A549 (cell line): ENCODE measurements around the gene BCAS3. TPM values are rescaled to one million over a fixed set of nuclear protein-coding genes. Genes with fewer than 3 reads are reported as not detected.

Experiments used
- ATAC-seq, 2 experiments: fragments of 200-7000 bp in 1 of 2; fragments of >200 bp in 1 of 2; cut with Nextera tagmentation in 1 of 2; cut with Tn5 transposase in 1 of 2; 3 replicates each; pipeline versions ENCODE4 v1.8.0 to v1.9.1; 2018 to 2020; ENCODE audit warnings: mild to moderate bottlenecking in 1 of 2, moderate library complexity in 1 of 2
- CTCF ChIA-PET: fragments of 300-600 bp; sonication (Branson Sonifier 250); formaldehyde crosslinking; extraction: SDS; loops from one replicate; lab custom pipeline; 2021; ENCODE audit warnings: antibody characterized with exemption, inconsistent platforms; lab: Yijun Ruan, JAX
- POLR2A ChIA-PET: fragments of 350-600 bp; formaldehyde crosslinking; extraction: SDS; loops from one replicate; lab custom pipeline; 2021; ENCODE audit warnings: antibody characterized with exemption, inconsistent platforms; lab: Yijun Ruan, JAX
- DNase-seq, 2 experiments: peaks; one replicate each; pipeline versions ENCODE4 v3.0.0 to v3.0.0-alpha.2; 2011 to 2016; ENCODE audit warnings: low read depth in 1 of 2, low spot score in 1 of 2
- FAIRE-seq: peaks from 2 replicates; lab custom pipeline; 2011; peaks lifted over from hg19 to GRCh38; lab: Jason Lieb, UNC
- H3K27ac ChIP-seq, 2 experiments: fragments of >200 bp; sonication (Bioruptor Twin); formaldehyde crosslinking; 3 replicates each; pipeline ENCODE4 v1.5.1; 2016 to 2017
- H3K4me1 ChIP-seq: fragments of >200 bp; sonication (Bioruptor Twin); formaldehyde crosslinking; 3 replicates; pipeline ENCODE4 v1.6.1; 2016
- H3K4me2 ChIP-seq: fragments of >200 bp; sonication (Bioruptor Twin); formaldehyde crosslinking; 3 replicates; pipeline ENCODE4 v1.6.1; 2016
- H3K4me3 ChIP-seq: fragments of >200 bp; sonication (Bioruptor Twin); formaldehyde crosslinking; 3 replicates; pipeline ENCODE4 v1.5.1; 2016
- H3K9me3 ChIP-seq: fragments of >200 bp; sonication (Bioruptor Twin); formaldehyde crosslinking; 3 replicates; pipeline ENCODE4 v1.6.1; 2016
- CBX8 ChIP-seq: fragments of 200-600 bp; sonication (generic); IDR thresholded peaks from 2 replicates; pipeline ENCODE4 v1.6.1; 2016
- CHD2 ChIP-seq: fragments of 150-350 bp; IDR thresholded peaks from 2 replicates; pipeline ENCODE4 v1.6.1; 2014; ENCODE audit warnings: low read length; ENCODE audit not compliant: partially characterized antibody
- EHF ChIP-seq: fragments of 250-450 bp; sonication (Bioruptor Pico); IDR thresholded peaks from 2 replicates; pipeline ENCODE4 v1.5.0; 2020; ENCODE audit warnings: mild to moderate bottlenecking
- ESRRA ChIP-seq: fragments of 150-350 bp; IDR thresholded peaks from 2 replicates; pipeline ENCODE4 v1.6.1; 2014; ENCODE audit warnings: mild to moderate bottlenecking, low read length, borderline replicate concordance
- FOSL2 ChIP-seq, 2 experiments: fragments of 450-650 bp in 1 of 2; fragments of >200 bp in 1 of 2; sonication (Bioruptor Twin) in 1 of 2; formaldehyde crosslinking; IDR thresholded peaks; 2 replicates each; pipeline versions ENCODE4 v1.5.0 to v1.6.1; 2016 to 2020; ENCODE audit warnings: mild to moderate bottlenecking in 1 of 2, moderate library complexity in 1 of 2
- FOXS1 ChIP-seq: fragments of 250-450 bp; sonication (Bioruptor Pico); IDR thresholded peaks from 2 replicates; pipeline ENCODE4 v1.5.0; 2020; ENCODE audit warnings: mild to moderate bottlenecking, moderate library complexity
- GATA3 ChIP-seq: IDR thresholded peaks from 2 replicates; pipeline ENCODE4 v1.6.1; 2012; ENCODE audit warnings: borderline replicate concordance
- HDAC2 ChIP-seq: fragments of 200-600 bp; sonication (generic); IDR thresholded peaks from 2 replicates; pipeline ENCODE4 v1.6.1; 2016
- HEYL ChIP-seq: fragments of 250-450 bp; sonication (Bioruptor Pico); IDR thresholded peaks from 2 replicates; pipeline ENCODE4 v1.8.0; 2021; ENCODE audit warnings: mild to moderate bottlenecking, moderate library complexity
- JUN ChIP-seq, 2 experiments: fragments of >200 bp; sonication (Bioruptor Twin); formaldehyde crosslinking; IDR thresholded peaks; 2 replicates in 1 of 2; 3 replicates in 1 of 2; pipeline ENCODE4 v1.6.1; 2016 to 2017
- JUNB ChIP-seq: fragments of >200 bp; sonication (Bioruptor Twin); formaldehyde crosslinking; IDR thresholded peaks from 2 replicates; pipeline ENCODE4 v1.6.1; 2016
- KDM1A ChIP-seq: fragments of 200-600 bp; sonication (generic); IDR thresholded peaks from 2 replicates; pipeline ENCODE4 v1.6.1; 2016; ENCODE audit warnings: low read depth, mild to moderate bottlenecking
- MAX ChIP-seq: IDR thresholded peaks from 2 replicates; pipeline ENCODE4 v1.6.1; 2012
- NPAS2 ChIP-seq: fragments of 250-450 bp; sonication (Bioruptor Pico); IDR thresholded peaks from 2 replicates; pipeline ENCODE4 v1.8.0; 2022; ENCODE audit warnings: mild to moderate bottlenecking, moderate library complexity, borderline replicate concordance
- PBX3 ChIP-seq: IDR thresholded peaks from 2 replicates; pipeline ENCODE4 v1.6.1; 2012
- POLR2A ChIP-seq: IDR thresholded peaks from 2 replicates; pipeline ENCODE4 v1.6.1; 2012; ENCODE audit warnings: mild to moderate bottlenecking, low read length
- POLR2AphosphoS2 ChIP-seq: conservative IDR thresholded peaks from 2 replicates; pipeline ENCODE4 v1.6.1; 2012; ENCODE audit warnings: low read length, improper control_type of control experiment, inconsistent platforms
- RAD21 ChIP-seq, 2 experiments: fragments of >200 bp in 1 of 2; sonication (Bioruptor Twin) in 1 of 2; formaldehyde crosslinking in 1 of 2; IDR thresholded peaks in 1 of 2; conservative IDR thresholded peaks in 1 of 2; 2 replicates in 1 of 2; 3 replicates in 1 of 2; pipeline ENCODE4 v1.6.1; 2012 to 2018; ENCODE audit warnings: inconsistent platforms in 1 of 2
- RARB ChIP-seq: fragments of 250-450 bp; sonication (Bioruptor Pico); IDR thresholded peaks from 2 replicates; pipeline ENCODE4 v1.8.0; 2021; ENCODE audit warnings: mild to moderate bottlenecking, moderate library complexity
- RCOR1 ChIP-seq: fragments of 150-350 bp; IDR thresholded peaks from 2 replicates; pipeline ENCODE4 v1.6.1; 2014; ENCODE audit warnings: antibody characterized with exemption, low read length, low read depth
- RFX5 ChIP-seq: fragments of 450-650 bp; IDR thresholded peaks from 2 replicates; pipeline ENCODE4 v1.7.1; 2014; ENCODE audit warnings: antibody characterized with exemption, mild to moderate bottlenecking, moderate library complexity
- RNF2 ChIP-seq: fragments of 200-600 bp; sonication (generic); IDR thresholded peaks from 2 replicates; pipeline ENCODE4 v1.6.1; 2016; ENCODE audit warnings: low read depth, mild to moderate bottlenecking, antibody characterized with exemption, moderate library complexity, borderline replicate concordance
- SREBF2 ChIP-seq: fragments of 450-650 bp; IDR thresholded peaks from 2 replicates; pipeline ENCODE4 v1.6.1; 2014; ENCODE audit warnings: mild to moderate bottlenecking, moderate library complexity
- TFCP2L1 ChIP-seq: fragments of 250-450 bp; sonication (Bioruptor Pico); IDR thresholded peaks from 2 replicates; pipeline ENCODE4 v1.5.0; 2021; ENCODE audit warnings: mild to moderate bottlenecking
- ZC3H11A ChIP-seq: fragments of 450-650 bp; IDR thresholded peaks from 2 replicates; pipeline ENCODE4 v1.6.1; 2014; ENCODE audit warnings: antibody characterized with exemption, mild to moderate bottlenecking
- ZFP36 ChIP-seq: fragments of 450-650 bp; IDR thresholded peaks from 2 replicates; pipeline ENCODE4 v1.6.1; 2014; ENCODE audit warnings: borderline replicate concordance; ENCODE audit not compliant: partially characterized antibody
- ZNF302 ChIP-seq: fragments of 250-450 bp; sonication (Bioruptor Pico); IDR thresholded peaks from 2 replicates; pipeline ENCODE4 v1.9.0; 2021; ENCODE audit warnings: inconsistent platforms, mild to moderate bottlenecking, moderate library complexity
- WGBS: methylation state at CpG from one replicate; pipeline ENCODE4 v1.1.6; 2017; ENCODE audit errors: missing lambda C conversion rate; 5-methylcytosine and 5-hydroxymethylcytosine counted together
- polyA plus RNA-seq, 4 experiments: library from polyadenylated mRNA; depleted of rRNA in 3 of 4; stranded (reverse); fragments of >200 nt; fragmentation: RNase III in 1 of 4; extraction: RNeasy Plus Mini Kit Qiagen cat#74134 plus additional on column Dnase treatment in 1 of 4; gene quantifications; 2 replicates in 3 of 4; 3 replicates in 1 of 4; pipeline ENCODE4 v1.2.3, GENCODE V29; 2011 to 2017
- TF ChIP-seq, protein P1 (sequence below): fragments of 150-350 bp; IDR thresholded peaks from 2 replicates; pipeline ENCODE4 v1.6.1; 2014; ENCODE audit warnings: low read depth, mild to moderate bottlenecking, low read length
- TF ChIP-seq, protein P2 (sequence below): fragments of 250-450 bp; sonication (Bioruptor Pico); IDR thresholded peaks from 2 replicates; pipeline ENCODE4 v1.5.0; 2020; ENCODE audit warnings: low read depth, mild to moderate bottlenecking, moderate library complexity
- TF ChIP-seq, protein P3 (sequence below): fragments of 450-650 bp; IDR thresholded peaks from 2 replicates; pipeline ENCODE4 v1.6.1; 2014; ENCODE audit warnings: antibody characterized with exemption

Gene BCAS3
- polyA plus RNA-seq, 2 of the 4 experiments (the other 2 are of a cell fraction): 14.7 to 43.4 TPM

- TF ChIP-seq NPAS2 (CRISPR knock-in tag) (no peak), ESRRA (no peak), HEYL (CRISPR knock-in tag) (no peak), RCOR1 (no peak), HDAC2 (no peak), RFX5 (no peak), JUN (IDR thresholded peaks at IDR 0.05) (peak; percentile 83 to 95), POLR2A (no peak), ZFP36 (no peak), CHD2 (no peak), CBX8 (no peak), ZC3H11A (no peak)
Measured at GRCh38 chr17:61201211-61201610, 523.6 kb downstream of the BCAS3 start (continued).

- ChIA-PET CTCF (interaction anchor here (0.8 to 1.9 kb wide), 6 partner anchors 26 to 482 kb away, joined by 3 to 7 read pairs (median 4); no protein-coding TSS in a partner anchor), POLR2A (interaction anchor here (1.2 kb wide), 1 partner anchor 12 kb away, joined by 3 read pairs; no protein-coding TSS in a partner anchor)
- peaks cover 61% of the 10 kb centered on the region for H3K4me1 ChIP-seq
- H3K9me3 ChIP-seq: no peaks in the 10 kb centered on the region
- FAIRE-seq: peak; percentile 94
- 53% methylated on average over 2 of the region's 2 CpGs for WGBS
- peak in 1 of 2 experiments; percentile 50 for DNase-seq
- TF ChIP-seq KDM1A: no peak
- TF ChIP-seq FOSL2 (IDR thresholded peaks at IDR 0.05): no peak
- peak; percentile 59 for TF ChIP-seq FOSL2 (CRISPR knock-in tag; IDR thresholded peaks at IDR 0.05)
- TF ChIP-seq JUNB: peak; percentile 69
- peak; percentile 45; the same call in 1 of the 2 replicates for TF ChIP-seq GATA3
- no peak for TF ChIP-seq RARB (CRISPR knock-in tag)
- ATAC-seq: no peak
- H3K4me2 ChIP-seq: peak overlapping the region; percentile 76
- no peak overlapping the region for H3K4me3 ChIP-seq
- H3K27ac ChIP-seq: peak overlapping the region; percentile 71 to 85
Measured at GRCh38 chr17:61202564-61202963, 524.9 kb downstream of the BCAS3 start.

- ATAC-seq: no peak
- POLR2A ChIA-PET: interaction anchor here (1.2 kb wide), 1 partner anchor 11 kb away, joined by 3 read pairs; no protein-coding TSS in a partner anchor
- Histone ChIP-seq H3K27ac (peak overlapping the region; percentile 62 to 71; a peak in 4 of 6 replicates), H3K4me3 (no peak overlapping the region), H3K4me1 (peaks cover 73% of the 10 kb centered on the region), H3K4me2 (no peak overlapping the region), H3K9me3 (no peaks in the 10 kb centered on the region)
- CTCF ChIA-PET: interaction anchor here (0.8 to 1.7 kb wide), 2 partner anchors 21 to 56 kb away, joined by 3 to 7 read pairs; no protein-coding TSS in a partner anchor
- no peak for TF ChIP-seq GATA3
- no peak for TF ChIP-seq RFX5
- no peak for TF ChIP-seq PBX3
- no peak for FAIRE-seq
- WGBS: 77% methylated on average over 7 of the region's 7 CpGs
- DNase-seq: no peak
Measured at GRCh38 chr17:61203671-61204131, 526.0 kb downstream of the BCAS3 start.

- no peaks in the 10 kb centered on the region for H3K9me3 ChIP-seq
- no peak for FAIRE-seq
- no peak for DNase-seq
- H3K4me2 ChIP-seq: no peak overlapping the region
- ChIA-PET POLR2A (no interaction called here), CTCF (interaction anchor here (0.7 to 1.3 kb wide), 2 partner anchors 151 to 189 kb away, joined by 3 read pairs; no protein-coding TSS in a partner anchor)
- peaks cover 72% of the 10 kb centered on the region for H3K4me1 ChIP-seq
- 91% methylated on average over 5 of the region's 5 CpGs for WGBS
- H3K27ac ChIP-seq: peak overlapping the region in 1 of 2 experiments; percentile 15; a peak in 1 of 6 replicates
- H3K4me3 ChIP-seq: no peak overlapping the region
- no peak for ATAC-seq
- TF ChIP-seq RCOR1 (no peak), EHF (no peak), GATA3 (no peak), JUNB (no peak), RFX5 (no peak), ZNF302 (CRISPR knock-in tag) (no peak), FOXS1 (CRISPR knock-in tag) (no peak), POLR2AphosphoS2 (no peak), MAX (no peak), TFCP2L1 (no peak), RAD21 (conservative IDR thresholded peaks at IDR 0.05 in 1 of 2, IDR thresholded peaks at IDR 0.05 in 1 of 2) (no peak), SREBF2 (no peak), RNF2 (no peak)
- TF ChIP-seq, protein P1, sequence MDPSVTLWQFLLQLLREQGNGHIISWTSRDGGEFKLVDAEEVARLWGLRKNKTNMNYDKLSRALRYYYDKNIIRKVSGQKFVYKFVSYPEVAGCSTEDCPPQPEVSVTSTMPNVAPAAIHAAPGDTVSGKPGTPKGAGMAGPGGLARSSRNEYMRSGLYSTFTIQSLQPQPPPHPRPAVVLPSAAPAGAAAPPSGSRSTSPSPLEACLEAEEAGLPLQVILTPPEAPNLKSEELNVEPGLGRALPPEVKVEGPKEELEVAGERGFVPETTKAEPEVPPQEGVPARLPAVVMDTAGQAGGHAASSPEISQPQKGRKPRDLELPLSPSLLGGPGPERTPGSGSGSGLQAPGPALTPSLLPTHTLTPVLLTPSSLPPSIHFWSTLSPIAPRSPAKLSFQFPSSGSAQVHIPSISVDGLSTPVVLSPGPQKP: no peak
- TF ChIP-seq, protein P2, sequence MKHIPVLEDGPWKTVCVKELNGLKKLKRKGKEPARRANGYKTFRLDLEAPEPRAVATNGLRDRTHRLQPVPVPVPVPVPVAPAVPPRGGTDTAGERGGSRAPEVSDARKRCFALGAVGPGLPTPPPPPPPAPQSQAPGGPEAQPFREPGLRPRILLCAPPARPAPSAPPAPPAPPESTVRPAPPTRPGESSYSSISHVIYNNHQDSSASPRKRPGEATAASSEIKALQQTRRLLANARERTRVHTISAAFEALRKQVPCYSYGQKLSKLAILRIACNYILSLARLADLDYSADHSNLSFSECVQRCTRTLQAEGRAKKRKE (CRISPR knock-in tag): no peak
- TF ChIP-seq, protein P3, sequence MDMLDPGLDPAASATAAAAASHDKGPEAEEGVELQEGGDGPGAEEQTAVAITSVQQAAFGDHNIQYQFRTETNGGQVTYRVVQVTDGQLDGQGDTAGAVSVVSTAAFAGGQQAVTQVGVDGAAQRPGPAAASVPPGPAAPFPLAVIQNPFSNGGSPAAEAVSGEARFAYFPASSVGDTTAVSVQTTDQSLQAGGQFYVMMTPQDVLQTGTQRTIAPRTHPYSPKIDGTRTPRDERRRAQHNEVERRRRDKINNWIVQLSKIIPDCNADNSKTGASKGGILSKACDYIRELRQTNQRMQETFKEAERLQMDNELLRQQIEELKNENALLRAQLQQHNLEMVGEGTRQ: no peak
Measured at GRCh38 chr17:61204456-61204855, 526.8 kb downstream of the BCAS3 start.
